ENCODE results near the gene RCAN1. TPM values are rescaled to one million over a fixed set of nuclear protein-coding genes. Genes with fewer than 3 reads are reported as not detected.

Gene RCAN1
- total and polyA plus RNA-seq, 2 of the 13 experiments (the other 11 are each of a cell fraction or from before 2014, with no cell fraction given): 9.4 to 34.1 TPM

- TF ChIP-seq ZNF234 (CRISPR knock-in tag; conservative IDR thresholded peaks at IDR 0.05) (no peak), STAT5B (CRISPR knock-in tag; IDR thresholded peaks at IDR 0.05) (no peak), ZNF740 (CRISPR knock-in tag; IDR thresholded peaks at IDR 0.05) (peak; percentile 94), TBL1XR1 (IDR thresholded peaks at IDR 0.05; ENCODE audit: borderline replicate concordance, low read length, partially characterized antibody) (no peak), HNF4A (CRISPR knock-in tag; IDR thresholded peaks at IDR 0.05) (peak; percentile 82), BCLAF1 (IDR thresholded peaks at IDR 0.05) (no peak), ZFX (CRISPR knock-in tag; IDR thresholded peaks at IDR 0.05; ENCODE audit: low read depth) (peak; percentile 38; the same call in 1 of the 2 replicates), UBTF (CRISPR knock-in tag; IDR thresholded peaks at IDR 0.05) (peak; percentile 66; the same call in 1 of the 2 replicates), ERF (CRISPR knock-in tag; IDR thresholded peaks at IDR 0.05) (peak; percentile 55; the same call in 1 of the 2 replicates), IKZF5 (CRISPR knock-in tag; IDR thresholded peaks at IDR 0.05) (peak; percentile 58), ZNF430 (CRISPR knock-in tag; IDR thresholded peaks at IDR 0.05) (0 out of 2 replicates have a peak, but pooled peaks have one; percentile 37), RNF2 (conservative IDR thresholded peaks at IDR 0.05; ENCODE audit: low read depth) (0 out of 2 replicates have a peak, but pooled peaks have one; percentile 48), KLF15 (CRISPR knock-in tag; IDR thresholded peaks at IDR 0.05; ENCODE audit: borderline replicate concordance) (0 out of 2 replicates have a peak, but pooled peaks have one; percentile 28), E2F1 (CRISPR knock-in tag; IDR thresholded peaks at IDR 0.05) (0 out of 2 replicates have a peak, but pooled peaks have one; percentile 61), ZNF607 (CRISPR knock-in tag; IDR thresholded peaks at IDR 0.05; ENCODE audit: borderline replicate concordance) (0 out of 2 replicates have a peak, but pooled peaks have one; percentile 13), TRIM24 (CRISPR knock-in tag; IDR thresholded peaks at IDR 0.05) (no peak)
- TF ChIP-seq, protein P1, sequence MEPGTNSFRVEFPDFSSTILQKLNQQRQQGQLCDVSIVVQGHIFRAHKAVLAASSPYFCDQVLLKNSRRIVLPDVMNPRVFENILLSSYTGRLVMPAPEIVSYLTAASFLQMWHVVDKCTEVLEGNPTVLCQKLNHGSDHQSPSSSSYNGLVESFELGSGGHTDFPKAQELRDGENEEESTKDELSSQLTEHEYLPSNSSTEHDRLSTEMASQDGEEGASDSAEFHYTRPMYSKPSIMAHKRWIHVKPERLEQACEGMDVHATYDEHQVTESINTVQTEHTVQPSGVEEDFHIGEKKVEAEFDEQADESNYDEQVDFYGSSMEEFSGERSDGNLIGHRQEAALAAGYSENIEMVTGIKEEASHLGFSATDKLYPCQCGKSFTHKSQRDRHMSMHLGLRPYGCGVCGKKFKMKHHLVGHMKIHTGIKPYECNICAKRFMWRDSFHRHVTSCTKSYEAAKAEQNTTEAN (CRISPR knock-in tag; conservative IDR thresholded peaks at IDR 0.05): 0 out of 2 replicates have a peak, but pooled peaks have one; percentile 33
Observed at GRCh38 chr21:34614628-34615486, at the start of gene RCAN1 (continued).

All from HepG2 (cell line).